Right forelimb (tissue), 1 donor: ENCODE measurements around the gene BCL2L12.
"Not testable (repeated sequence)": the region's sequence is repeated elsewhere in the genome, so short reads cannot be mapped to it uniquely, and the experiment has no call there.

Source experiments
- DNase-seq: peaks from one replicate; pipeline ENCODE4 v3.0.0-alpha.2; 2018

The BCL2L12 gene

DNA sequence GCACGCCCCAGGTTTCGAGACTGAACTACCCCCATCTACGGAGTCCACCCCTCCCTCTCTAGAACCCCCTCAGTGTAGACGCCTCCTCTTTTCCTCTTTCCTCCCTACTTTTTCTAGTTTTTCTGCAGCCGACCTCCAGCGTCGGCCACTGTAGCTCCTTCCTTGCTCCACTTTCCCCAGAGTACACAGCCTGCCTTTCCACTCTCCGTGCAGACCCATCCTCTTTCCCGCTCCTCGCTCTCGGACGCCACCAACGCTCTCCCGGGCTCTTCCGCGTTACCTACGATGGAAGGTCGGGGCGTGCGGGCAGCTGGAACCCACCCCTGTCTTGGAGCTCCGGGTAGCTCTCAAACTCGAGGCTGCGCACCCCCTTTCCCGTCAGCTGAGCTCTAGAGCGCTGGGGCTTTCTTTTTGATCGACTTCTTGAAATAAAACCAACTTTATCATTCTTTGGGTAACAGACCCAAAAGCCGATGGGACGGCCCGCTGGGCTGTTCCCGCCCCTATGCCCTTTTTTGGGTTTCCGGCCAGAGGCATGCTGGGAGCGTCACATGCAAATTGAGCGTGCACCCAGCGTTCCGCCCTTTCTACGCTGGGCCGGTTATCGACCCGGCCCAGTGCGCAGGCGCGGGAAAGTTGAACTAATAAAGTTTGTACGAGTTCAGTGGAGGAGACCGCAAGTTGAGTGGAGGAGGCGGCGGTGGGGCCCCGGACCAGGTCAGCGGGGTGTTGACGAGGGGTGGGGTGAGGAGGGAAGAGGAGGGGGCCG, at the start of gene BCL2L12, which contains the start of gene IRF3:
TSS of gene BCL2L12 (plus strand) at position 583 of the 769 bp plus-strand sequence. CDS start 760 bp downstream, outside the sequence.
TSS of gene IRF3 (minus strand) at position 507 of the 769 bp plus-strand sequence. CDS start 1,019 bp downstream, outside the sequence.
- peak; percentile 98 for DNase-seq

DNA sequence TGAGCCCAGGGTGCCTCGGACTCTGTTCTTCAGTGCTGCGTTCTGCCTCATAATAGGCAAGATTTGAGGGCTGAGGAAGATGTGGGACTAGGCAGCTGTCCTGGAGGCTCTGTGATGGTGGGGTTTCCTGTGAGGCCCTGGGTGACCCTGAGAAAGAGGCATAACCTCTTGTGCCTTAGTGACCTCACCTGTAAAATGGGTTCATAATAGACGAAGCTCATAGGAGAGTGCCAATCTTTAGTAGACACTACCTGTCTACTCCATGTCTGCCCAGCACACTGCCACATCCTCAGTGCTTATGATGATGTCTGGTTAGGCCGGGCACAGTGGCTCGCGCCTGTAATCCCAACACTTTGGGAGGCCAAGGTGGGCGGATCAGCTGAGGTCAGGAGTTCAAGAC, 49.2 kb upstream of the BCL2L12 start:
- no peak for DNase-seq

- no peak for DNase-seq
Observed at GRCh38 chr19:49616945-49617344, 48.8 kb upstream of the BCL2L12 start.

- not testable (repeated sequence) for DNase-seq
Observed at GRCh38 chr19:49617860-49618259, 47.9 kb upstream of the BCL2L12 start.

DNA sequence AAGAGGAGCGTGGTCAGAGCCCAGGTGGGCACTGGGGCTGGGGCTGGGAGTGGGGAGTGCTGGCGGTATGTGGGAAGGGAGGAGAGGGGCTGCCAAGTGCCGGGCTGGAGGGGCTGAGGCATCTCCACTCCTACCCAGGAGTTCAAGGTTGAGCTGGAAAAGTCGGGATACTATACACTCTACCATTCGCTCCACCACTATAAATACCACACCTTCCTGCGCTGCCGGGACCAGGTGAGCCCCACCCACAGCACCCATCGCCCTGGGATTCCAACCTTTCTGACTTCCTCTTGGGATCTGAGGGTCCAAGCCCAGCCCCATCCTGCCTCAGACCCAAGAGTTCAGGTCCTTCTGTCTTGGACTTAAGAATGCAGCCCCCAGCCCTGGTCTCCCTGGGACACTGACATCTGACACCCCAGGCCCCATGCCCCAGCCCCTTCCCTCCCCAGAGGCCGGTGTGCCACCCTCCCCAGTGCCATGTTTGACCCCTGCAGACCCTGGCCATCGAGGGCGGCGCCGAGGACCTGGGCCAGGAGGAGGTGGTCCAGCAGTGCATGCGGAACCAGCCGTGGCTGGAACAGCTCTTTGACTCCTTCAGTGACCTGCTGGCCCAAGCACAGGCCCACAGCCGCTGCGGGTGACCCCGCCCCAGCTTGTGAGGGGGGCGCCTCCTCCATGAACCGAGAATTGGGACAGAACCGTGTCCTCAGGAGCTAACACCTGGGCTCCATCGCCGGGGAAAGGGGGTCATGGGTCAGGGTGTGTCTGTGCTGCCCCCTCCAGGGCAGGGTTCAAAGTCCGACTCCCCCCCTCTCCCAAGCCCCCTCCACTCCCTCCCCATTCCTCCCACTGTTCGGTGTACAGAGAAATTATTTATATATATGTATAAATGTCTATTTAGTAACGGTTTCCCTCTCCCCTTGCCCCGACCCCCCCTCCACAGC, 40.5 kb upstream of the BCL2L12 start:
- DNase-seq = no peak

DNA sequence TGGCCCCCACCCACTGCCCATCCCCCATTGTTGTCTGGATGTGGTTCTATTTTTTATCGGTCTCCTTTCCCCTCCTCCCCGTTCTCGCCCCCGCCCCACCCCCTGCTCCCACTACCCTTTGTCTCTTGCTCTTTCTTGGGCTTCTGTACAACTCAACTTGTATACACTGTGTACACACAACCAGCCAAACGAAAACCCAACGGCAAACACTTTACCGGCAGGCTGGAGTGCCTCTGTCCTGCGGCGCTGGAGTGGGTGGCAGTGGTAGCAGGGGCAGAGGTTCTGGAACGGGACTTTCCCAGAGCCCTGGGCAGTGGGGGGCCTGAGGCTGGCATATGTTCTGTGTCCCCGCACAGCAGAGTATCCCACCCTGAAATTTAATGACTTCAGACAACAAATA, 39.5 kb upstream of the BCL2L12 start:
- DNase-seq = no peak

DNA sequence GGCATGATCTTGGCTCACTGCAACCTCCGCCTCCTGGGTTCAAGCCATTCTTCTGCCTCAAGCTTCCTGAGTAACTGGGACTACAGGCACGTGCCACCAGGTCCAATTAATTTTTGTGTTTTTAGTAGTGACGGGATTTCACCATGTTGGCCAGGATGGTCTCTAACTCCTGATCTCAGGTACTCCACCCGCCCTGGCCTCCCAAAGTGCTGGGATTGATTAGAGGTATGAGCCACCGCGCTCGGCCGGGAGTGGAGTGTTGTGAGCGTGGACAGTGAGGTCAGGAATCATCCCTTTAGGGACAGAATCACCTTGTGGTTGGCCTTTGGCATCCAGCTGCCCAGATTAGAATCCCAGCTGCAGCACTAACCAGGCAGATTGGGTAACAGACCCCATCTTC, 36.1 kb upstream of the BCL2L12 start:
- DNase-seq = no peak

DNA sequence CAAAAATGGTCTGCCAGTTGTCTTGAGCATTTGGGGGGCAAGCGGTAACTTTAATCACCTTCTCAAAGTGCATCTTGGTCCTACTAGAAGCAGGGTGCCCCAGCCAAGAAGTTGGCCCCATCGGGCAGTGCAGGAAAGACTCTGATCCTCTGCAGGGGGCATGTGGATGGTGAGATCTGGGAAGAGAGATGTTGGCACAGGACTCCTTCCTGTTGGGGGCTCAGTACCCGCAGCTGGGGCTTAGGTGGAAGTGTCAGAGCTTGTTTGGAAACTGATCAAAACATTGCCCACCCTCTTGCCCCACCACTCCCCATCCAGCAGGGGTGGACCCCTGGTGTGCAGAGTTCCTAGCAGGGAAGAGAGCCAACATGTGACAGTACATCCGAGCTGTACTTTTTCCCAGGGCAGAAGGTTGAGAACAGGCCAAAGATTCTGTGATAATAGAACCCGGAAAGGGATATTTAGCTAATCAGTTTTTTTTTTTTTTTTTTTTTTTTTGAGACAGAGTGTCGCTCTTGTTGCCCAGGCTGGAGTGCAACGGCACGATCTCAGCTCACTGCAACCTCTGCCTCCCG, 34.6 kb upstream of the BCL2L12 start:
- no peak for DNase-seq

DNA sequence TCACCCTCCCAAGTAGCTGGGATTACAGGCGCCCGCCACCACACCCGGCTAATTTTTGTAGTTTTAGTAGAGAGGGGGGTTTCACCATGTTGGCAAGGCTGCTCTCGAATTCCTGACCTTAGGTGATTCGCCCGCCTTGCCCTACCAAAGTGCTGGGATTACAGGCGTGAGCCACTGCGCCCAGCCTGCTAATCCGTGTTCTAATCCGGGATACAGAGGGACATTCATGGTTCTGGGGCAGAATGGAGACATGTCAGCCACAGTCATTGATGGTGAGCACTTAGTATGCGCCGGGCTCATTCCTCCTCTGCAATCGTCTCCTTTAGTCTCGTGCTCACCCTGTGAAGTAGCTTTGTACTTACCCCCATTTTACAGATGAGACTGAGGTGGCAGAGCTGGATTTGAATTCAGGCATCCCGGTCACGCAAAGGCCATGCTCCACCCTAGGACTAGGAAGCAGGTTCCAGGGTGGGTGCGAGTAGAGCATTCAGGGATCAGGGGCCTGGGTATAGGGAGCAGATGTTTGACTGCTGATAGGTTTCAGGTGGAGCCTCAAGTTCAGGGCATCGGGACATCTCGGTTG, 34.0 kb upstream of the BCL2L12 start:
- no peak for DNase-seq

GRCh38 chr19:49632576-49632975, 33.2 kb upstream of the BCL2L12 start:
- no peak for DNase-seq

- DNase-seq = not testable (repeated sequence)
Observed at GRCh38 chr19:49633273-49633672, 32.5 kb upstream of the BCL2L12 start.

GRCh38 chr19:49635530-49636232, 30.1 kb upstream of the BCL2L12 start:
- DNase-seq = no peak

- DNase-seq = no peak
Observed at GRCh38 chr19:49636233-49636932, 29.4 kb upstream of the BCL2L12 start.

DNA sequence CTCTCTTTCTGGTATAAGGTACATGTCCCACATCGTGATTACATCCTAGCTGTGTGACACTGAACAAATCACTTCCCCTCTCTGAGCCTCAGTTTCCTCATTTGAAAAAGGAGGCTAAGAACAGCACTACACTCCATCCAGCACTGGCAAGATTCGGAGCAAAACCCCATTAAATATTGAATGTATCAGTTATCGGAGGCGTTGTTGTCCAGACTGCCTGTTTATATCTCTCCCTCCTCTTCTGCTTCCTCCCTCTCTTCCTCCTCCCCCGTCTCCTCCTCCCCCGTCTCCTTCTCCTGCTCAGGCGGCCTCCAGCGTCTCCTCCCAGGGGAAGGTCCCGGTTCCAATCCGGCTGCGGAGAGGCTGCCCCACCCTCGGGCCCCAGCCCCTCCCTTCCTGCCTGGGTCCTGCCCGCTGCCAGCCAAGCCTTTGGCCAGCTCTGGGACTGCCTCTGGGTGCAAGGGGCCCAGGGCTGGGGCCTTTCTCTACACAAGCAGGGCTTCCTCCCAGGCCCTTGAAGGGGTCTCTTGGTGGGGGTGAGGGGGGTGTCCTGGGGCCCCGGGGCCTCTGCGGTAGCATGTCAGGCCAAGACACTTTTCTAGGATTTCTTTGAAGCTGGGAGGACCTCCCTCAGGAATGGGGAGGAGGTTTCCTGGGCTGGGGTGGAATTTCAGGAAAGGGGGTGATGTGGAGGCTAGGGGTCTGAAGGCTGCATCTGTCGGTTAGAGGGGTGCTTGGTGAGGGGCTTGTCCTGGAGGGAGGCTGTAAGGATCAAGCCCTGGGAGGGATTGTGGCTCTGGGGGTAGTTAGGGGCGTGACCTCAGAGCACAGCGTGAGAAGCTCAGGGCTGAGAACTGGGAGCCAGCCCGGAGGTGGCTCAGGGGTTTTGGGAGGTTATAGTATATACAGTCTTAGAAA, 27.7 kb upstream of the BCL2L12 start:
- peak; percentile 82 for DNase-seq

GRCh38 chr19:49639401-49640112, 26.2 kb upstream of the BCL2L12 start:
- no peak for DNase-seq

- peak; percentile 99 for DNase-seq
Observed at GRCh38 chr19:49640113-49640898, 25.4 kb upstream of the BCL2L12 start, which contains the start of gene RRAS. Gene RRAS, minus strand, starts transcription at chr19:49640143. Its CDS starts 45 bp downstream, at chr19:49640098.

GRCh38 chr19:49641688-49642491, 23.8 kb upstream of the BCL2L12 start, which contains the start of gene SCAF1:
Gene SCAF1, plus strand, starts transcription at chr19:49642209. Its CDS starts 2,818 bp downstream, at chr19:49645027.
- peak; percentile 99 for DNase-seq
